Keratinocyte (primary cell): Measurements from ENCODE around the gene MYOT. TPM values are rescaled to one million over a fixed set of nuclear protein-coding genes. Genes with fewer than 3 reads are reported as not detected.
A peak's percentile ranks its signal among the peaks of the same experiment; 100 is the strongest.
"Not testable (repeated sequence)": the region's sequence is repeated elsewhere in the genome, so short reads cannot be mapped to it uniquely, and the experiment has no call there.

ENCODE experiments used
- DNase-seq: peaks from one replicate; pipeline ENCODE4 v3.0.0-alpha.2; 2011; ENCODE audit warnings: low read depth, missing footprints, low spot score
- FAIRE-seq: peaks from 2 replicates; lab custom pipeline; 2011; peaks lifted over from hg19 to GRCh38; lab: Jason Lieb, UNC
- H2AFZ ChIP-seq: 2 replicates; pipeline ENCODE4 v1.6.0; 2012; ENCODE audit warnings: low read length, control low read depth, inconsistent platforms; ENCODE audit not compliant: control insufficient read depth
- H3K27ac ChIP-seq: 2 replicates; pipeline ENCODE4 v1.5.1; 2011; ENCODE audit warnings: low read length; ENCODE audit not compliant: control insufficient read depth, insufficient read depth
- H3K27me3 ChIP-seq: 3 replicates; pipeline ENCODE4 v1.6.0; 2011; ENCODE audit warnings: low read length; ENCODE audit not compliant: control insufficient read depth, insufficient read depth; ENCODE audit errors: extremely low read depth
- H3K36me3 ChIP-seq, 2 experiments: 2 replicates in 1 of 2; 3 replicates in 1 of 2; pipeline ENCODE4 v1.5.1; 2011; ENCODE audit warnings: low read length in 2 of 2, mild to moderate bottlenecking in 1 of 2; ENCODE audit not compliant: control insufficient read depth in 2 of 2, insufficient read depth in 2 of 2; ENCODE audit errors: extremely low read depth in 1 of 2
- H3K4me1 ChIP-seq: 3 replicates; pipeline ENCODE4 v1.5.1; 2011; ENCODE audit warnings: low read length; ENCODE audit not compliant: control insufficient read depth, insufficient read depth; ENCODE audit errors: extremely low read depth
- H3K4me2 ChIP-seq: 3 replicates; pipeline ENCODE4 v1.6.0; 2011; ENCODE audit warnings: low read depth, low read length; ENCODE audit not compliant: control insufficient read depth, insufficient read depth; ENCODE audit errors: extremely low read depth
- H3K4me3 ChIP-seq, 3 experiments: fragments of 200-600 bp in 1 of 3; sonication (generic) in 1 of 3; 2 replicates in 2 of 3; 3 replicates in 1 of 3; pipeline ENCODE4 v1.5.1; 2011 to 2016; ENCODE audit warnings: low read length in 3 of 3, mild to moderate bottlenecking in 3 of 3, control low read depth in 2 of 3, inconsistent platforms in 1 of 3, low read depth in 1 of 3, mixed read lengths in 1 of 3, mixed run types in 1 of 3, moderate library complexity in 1 of 3; ENCODE audit not compliant: control insufficient read depth in 2 of 3, insufficient read depth in 2 of 3; ENCODE audit errors: extremely low read depth in 1 of 3
- H3K79me2 ChIP-seq: 2 replicates; pipeline ENCODE4 v1.6.0; 2012; ENCODE audit warnings: low read length; ENCODE audit not compliant: control insufficient read depth, insufficient read depth
- H3K9ac ChIP-seq: 3 replicates; pipeline ENCODE4 v1.6.0; 2011; ENCODE audit warnings: low read length; ENCODE audit not compliant: control insufficient read depth, insufficient read depth; ENCODE audit errors: extremely low read depth
- H3K9me1 ChIP-seq: 3 replicates; pipeline ENCODE4 v1.6.0; 2011; ENCODE audit warnings: low read length; ENCODE audit not compliant: control insufficient read depth, insufficient read depth; ENCODE audit errors: extremely low read depth
- H3K9me3 ChIP-seq: 2 replicates; pipeline ENCODE4 v1.5.1; 2012; ENCODE audit warnings: low read depth, low read length; ENCODE audit not compliant: control insufficient read depth
- H4K20me1 ChIP-seq: 3 replicates; pipeline ENCODE4 v1.6.0; 2011; ENCODE audit warnings: low read length; ENCODE audit not compliant: control insufficient read depth, insufficient read depth; ENCODE audit errors: extremely low read depth
- EZH2 ChIP-seq: IDR thresholded peaks from one replicate; pipeline ENCODE4 v1.6.1; 2012; ENCODE audit warnings: inconsistent platforms, mild to moderate bottlenecking, low read length, moderate library complexity
- dilution Hi-C: fragments of 300-500 bp; cut with MboI; formaldehyde crosslinking; loops from one replicate; pipeline ENCODE4 v1.7.0; 2020; ENCODE audit warnings: low sequenced_read_pairs; ENCODE audit not compliant: extremely low pct_ligation_motif_present
- polyA plus RNA-seq, 5 experiments: library from polyadenylated mRNA; depleted of rRNA in 3 of 5; stranded (reverse) in 3 of 5; stranded (forward) in 1 of 5; unstranded in 1 of 5; fragments of >200 nt; gene quantifications; 1 replicate in 1 of 5; 2 replicates in 3 of 5; 3 replicates in 1 of 5; pipeline versions ENCODE4 v1.2.1 to v1.2.3, GENCODE V29; 2011 to 2012; ENCODE audit warnings: missing spikeins in 2 of 5, low read depth in 1 of 5, low replicate concordance in 1 of 5
- TF ChIP-seq, protein P1 (sequence below), 3 experiments: IDR thresholded peaks in 1 of 3; conservative IDR thresholded peaks in 1 of 3; optimal IDR thresholded peaks in 1 of 3; 2 replicates in 2 of 3; 3 replicates in 1 of 3; pipeline versions ENCODE3 to v1.5.1; 2011; ENCODE audit warnings: low read length in 3 of 3, mild to moderate bottlenecking in 3 of 3, moderate library complexity in 2 of 3, control low read depth in 1 of 3, inconsistent platforms in 1 of 3; ENCODE audit not compliant: insufficient read depth in 2 of 3; ENCODE audit errors: extremely low read depth in 1 of 3

The MYOT gene
- polyA plus RNA-seq, 1 donor (not counting 4 experiments of a cell fraction or from before 2014, with no cell fraction given): 0.55 TPM

DNA sequence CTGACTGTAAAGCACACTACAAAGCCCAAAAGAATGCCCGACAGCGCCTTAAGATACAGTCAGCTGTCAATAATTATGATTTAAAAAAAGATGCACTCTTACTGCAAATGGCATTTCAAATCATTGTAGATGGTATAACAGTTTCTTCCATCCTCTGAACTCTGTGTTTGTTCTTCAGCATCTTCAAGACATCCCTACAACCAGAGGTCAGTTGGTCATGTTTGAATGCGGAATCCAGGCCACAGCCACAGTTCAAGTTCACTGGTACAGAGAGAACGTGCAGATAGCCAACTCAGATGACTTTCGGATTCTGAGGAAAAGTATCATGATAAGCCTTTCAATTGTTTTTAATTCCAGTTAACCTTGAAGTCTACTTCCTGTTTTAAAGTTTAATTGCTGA lies 8.7 kb upstream of the MYOT start:
- no peak overlapping the region for H3K9ac ChIP-seq
- peaks cover 2% of the 10 kb centered on the region for H3K4me1 ChIP-seq
- no peak overlapping the region for H3K4me2 ChIP-seq
- peak; percentile 29 for FAIRE-seq
- TF ChIP-seq, protein P1, sequence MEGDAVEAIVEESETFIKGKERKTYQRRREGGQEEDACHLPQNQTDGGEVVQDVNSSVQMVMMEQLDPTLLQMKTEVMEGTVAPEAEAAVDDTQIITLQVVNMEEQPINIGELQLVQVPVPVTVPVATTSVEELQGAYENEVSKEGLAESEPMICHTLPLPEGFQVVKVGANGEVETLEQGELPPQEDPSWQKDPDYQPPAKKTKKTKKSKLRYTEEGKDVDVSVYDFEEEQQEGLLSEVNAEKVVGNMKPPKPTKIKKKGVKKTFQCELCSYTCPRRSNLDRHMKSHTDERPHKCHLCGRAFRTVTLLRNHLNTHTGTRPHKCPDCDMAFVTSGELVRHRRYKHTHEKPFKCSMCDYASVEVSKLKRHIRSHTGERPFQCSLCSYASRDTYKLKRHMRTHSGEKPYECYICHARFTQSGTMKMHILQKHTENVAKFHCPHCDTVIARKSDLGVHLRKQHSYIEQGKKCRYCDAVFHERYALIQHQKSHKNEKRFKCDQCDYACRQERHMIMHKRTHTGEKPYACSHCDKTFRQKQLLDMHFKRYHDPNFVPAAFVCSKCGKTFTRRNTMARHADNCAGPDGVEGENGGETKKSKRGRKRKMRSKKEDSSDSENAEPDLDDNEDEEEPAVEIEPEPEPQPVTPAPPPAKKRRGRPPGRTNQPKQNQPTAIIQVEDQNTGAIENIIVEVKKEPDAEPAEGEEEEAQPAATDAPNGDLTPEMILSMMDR (optimal IDR thresholded peaks at IDR 0.05 in 1 of 3, IDR thresholded peaks at IDR 0.05 in 1 of 3, conservative IDR thresholded peaks at IDR 0.05 in 1 of 3; ENCODE audit: extremely low read depth in 1 of 3, insufficient read depth in 2 of 3, low read length in 3 of 3): no peak
- no peak for TF ChIP-seq EZH2
- dilution Hi-C loops: no loop called here
- no peaks in the 10 kb centered on the region for H3K9me3 ChIP-seq
- no peak overlapping the region for H3K27ac ChIP-seq
- H3K9me1 ChIP-seq: no peaks in the 10 kb centered on the region
- H3K36me3 ChIP-seq: no peaks in the 10 kb centered on the region
- no peak overlapping the region for H2AFZ ChIP-seq
- H3K27me3 ChIP-seq: no peaks in the 10 kb centered on the region
- no peaks in the 10 kb centered on the region for H4K20me1 ChIP-seq
- no peak for DNase-seq
- no peaks in the 10 kb centered on the region for H3K79me2 ChIP-seq
- no peak overlapping the region for H3K4me3 ChIP-seq

DNA sequence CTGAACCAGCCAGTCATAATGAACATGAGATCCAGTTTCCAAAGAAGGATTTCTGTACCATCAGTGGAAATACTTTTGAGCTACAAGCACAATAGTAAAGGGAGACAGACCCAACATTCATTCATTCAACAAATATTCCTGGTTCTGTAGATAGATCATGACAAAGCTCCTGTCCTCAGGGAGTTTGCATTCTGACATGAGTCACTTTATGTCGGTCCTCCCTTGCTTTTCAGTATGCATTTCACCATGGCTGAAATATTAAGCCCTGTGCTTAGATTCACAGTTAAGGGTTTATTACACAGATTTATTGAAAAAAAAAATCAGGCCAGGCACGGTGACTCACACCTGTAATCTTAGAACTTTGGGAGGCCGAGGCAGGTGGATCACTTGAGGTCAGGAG lies 5.4 kb upstream of the MYOT start:
- peaks cover 2% of the 10 kb centered on the region for H3K4me1 ChIP-seq
- no peaks in the 10 kb centered on the region for H3K36me3 ChIP-seq
- no peaks in the 10 kb centered on the region for H3K9me1 ChIP-seq
- no peak for FAIRE-seq
- no peak for DNase-seq
- H3K9me3 ChIP-seq: no peaks in the 10 kb centered on the region
- H3K27me3 ChIP-seq: no peaks in the 10 kb centered on the region
- no peak overlapping the region for H3K27ac ChIP-seq
- no peaks in the 10 kb centered on the region for H4K20me1 ChIP-seq
- no peak overlapping the region for H2AFZ ChIP-seq
- H3K9ac ChIP-seq: no peak overlapping the region
- no peak overlapping the region for H3K4me3 ChIP-seq
- H3K4me2 ChIP-seq: no peak overlapping the region
- no peak for TF ChIP-seq EZH2
- TF ChIP-seq, protein P1 (optimal IDR thresholded peaks at IDR 0.05 in 1 of 3, IDR thresholded peaks at IDR 0.05 in 1 of 3, conservative IDR thresholded peaks at IDR 0.05 in 1 of 3; ENCODE audit: extremely low read depth in 1 of 3, insufficient read depth in 2 of 3, low read length in 3 of 3): no peak
- H3K79me2 ChIP-seq: no peaks in the 10 kb centered on the region
- dilution Hi-C loops: no loop called here

DNA sequence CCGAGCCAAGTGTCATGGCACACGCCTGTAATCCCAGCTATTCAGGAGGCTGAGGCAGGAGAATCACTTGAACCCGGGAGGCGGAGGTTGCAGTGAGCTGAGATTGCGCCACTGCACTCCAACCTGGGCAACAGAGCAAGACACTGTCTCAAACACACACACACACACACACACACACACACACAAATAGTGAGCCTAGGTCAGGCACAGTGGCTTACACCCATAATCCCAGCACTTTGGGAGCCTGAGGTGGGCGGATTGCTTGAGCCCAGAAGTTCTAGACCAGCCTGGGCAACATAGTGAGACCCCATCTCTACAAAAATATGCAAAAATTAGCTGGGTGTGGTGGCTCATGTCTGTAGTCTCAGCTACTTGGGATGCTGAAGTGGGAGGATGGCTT lies 4.0 kb upstream of the MYOT start:
- H3K27me3 ChIP-seq, H3K27ac ChIP-seq, H3K79me2 ChIP-seq, FAIRE-seq, H3K9me1 ChIP-seq, dilution Hi-C loops, H3K9ac ChIP-seq, H4K20me1 ChIP-seq, H2AFZ ChIP-seq, DNase-seq, H3K9me3 ChIP-seq, H3K4me2 ChIP-seq, H3K36me3 ChIP-seq, H3K4me3 ChIP-seq, H3K4me1 ChIP-seq: not testable (repeated sequence)
